ENCODE data around the gene GPM6B.
"Not testable (repeated sequence)": the region's sequence is repeated elsewhere in the genome, so short reads cannot be mapped to it uniquely, and the experiment has no call there.

GPM6B gene

DNA sequence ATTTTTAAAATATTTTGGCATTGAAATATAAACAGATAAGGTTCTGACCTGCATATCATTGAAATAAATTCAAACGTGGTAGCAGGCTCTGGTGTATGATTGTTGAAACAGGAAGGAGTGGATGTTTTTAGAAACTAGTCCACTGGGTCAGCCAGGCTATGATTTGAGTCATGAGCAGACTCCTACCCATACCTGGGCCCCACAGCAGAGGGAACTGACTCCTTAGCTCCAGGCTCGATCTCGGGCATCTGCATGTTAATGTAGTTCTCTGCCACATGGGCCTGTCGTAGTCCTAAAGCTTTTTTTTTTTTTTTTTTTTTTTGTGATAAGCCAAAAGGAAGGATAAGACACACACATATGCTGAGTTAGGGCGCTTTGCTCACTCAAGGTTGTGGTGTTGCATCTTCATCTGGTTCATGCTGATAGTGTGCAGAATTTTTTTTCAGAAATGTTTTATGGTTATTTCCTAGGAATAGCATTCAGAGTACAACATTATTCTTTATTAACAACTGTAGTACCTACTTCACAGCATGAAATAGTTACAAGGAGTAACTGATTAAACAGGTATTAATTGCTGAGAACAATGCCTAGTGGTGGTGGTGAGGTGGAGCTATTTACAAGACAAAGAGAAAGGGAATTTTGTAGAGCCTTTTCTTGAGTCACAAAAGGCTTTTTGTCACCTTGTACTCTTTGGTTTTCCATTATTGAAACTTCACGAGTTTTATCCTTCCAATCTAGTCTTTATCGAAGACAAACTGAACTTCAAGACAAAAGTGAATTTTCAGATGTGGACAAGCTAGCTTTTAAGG is 55.1 kb downstream of the GPM6B start:
- DNase-seq: no peak

DNA sequence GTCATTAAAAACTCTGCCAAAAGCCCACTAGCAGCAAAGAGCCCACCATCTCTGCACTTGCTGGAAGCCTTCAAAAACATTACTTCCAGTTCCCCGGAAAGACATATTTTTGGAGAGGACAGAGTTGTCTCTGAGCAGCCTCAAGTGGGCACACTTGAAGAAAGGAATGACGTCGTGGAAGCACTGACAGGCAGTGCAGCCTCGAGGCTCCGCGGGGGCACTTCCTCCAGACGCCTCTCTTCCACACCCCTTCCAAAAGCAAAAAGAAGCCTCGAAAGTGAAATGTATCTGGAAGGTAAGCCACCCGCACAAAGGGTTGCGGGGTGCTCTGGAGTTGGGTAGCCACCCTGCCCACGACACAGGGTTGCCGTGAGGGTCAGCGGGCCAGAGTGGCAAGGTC is 56.5 kb downstream of the GPM6B start:
- DNase-seq: no peak

DNA sequence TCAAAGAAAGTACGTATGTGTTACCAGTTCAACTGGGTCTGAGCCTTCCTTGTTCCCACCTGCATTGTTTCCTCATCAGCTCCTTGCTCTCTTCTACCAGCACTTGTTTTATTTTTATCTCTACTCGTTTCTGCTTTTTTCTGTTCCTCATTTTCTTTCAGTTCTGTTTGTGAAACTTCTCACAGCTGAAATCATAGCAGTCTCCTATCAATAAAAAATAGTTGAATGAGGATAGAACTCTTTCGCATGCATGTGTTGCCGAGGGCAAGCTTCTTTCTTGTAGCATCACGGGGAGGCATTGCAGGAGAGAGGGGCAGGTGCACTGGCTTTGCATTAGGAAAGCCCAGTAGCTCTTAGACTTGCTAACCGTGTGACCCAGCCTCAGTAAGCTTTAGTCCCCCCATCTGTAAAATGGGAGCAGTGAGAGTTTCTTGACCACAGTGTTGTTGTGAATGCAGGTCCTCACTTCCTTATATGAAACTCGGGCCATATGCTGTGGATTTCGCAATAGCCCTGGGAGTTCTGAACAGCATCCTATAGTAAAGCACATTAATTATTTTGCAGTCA is 57.7 kb downstream of the GPM6B start:
- no peak for DNase-seq

DNA sequence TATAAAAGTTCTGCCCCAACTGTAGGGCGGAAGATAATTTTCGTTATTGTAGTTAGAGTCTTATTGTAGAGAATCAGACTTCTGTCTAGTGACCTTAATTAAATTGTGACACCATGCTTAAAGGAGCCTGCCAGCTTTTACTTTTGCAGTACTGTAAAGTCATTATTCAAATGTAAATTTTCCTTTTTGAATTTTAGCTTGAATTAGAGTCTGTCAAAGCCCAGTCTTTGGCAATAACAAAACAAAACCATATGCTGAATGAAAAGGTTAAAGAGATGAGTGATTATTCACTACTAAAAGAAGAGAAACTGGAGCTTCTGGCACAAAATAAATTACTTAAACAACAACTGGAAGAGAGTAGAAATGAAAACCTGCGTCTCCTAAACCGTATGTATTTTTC is 60.5 kb downstream of the GPM6B start:
- DNase-seq: no peak

DNA sequence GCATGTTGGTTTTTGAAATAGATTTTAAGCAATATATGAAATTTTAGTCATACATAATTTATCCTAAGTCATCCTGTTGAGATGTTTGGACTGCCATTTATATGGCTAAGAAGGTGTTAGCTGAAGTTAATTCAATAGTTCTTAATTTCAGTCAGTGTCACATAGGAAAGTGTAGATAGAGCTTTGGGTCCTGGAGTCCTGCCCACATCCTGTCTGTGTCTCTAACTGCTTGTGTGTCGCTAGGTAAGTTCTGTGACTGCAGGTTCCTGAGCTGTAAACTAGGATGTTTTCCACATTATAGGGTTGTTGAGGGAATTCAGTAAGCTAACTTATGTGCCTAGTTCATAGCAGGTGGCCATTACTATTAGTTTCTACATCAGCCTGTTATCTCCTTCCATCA is 61.6 kb downstream of the GPM6B start:
- DNase-seq: no peak

DNA sequence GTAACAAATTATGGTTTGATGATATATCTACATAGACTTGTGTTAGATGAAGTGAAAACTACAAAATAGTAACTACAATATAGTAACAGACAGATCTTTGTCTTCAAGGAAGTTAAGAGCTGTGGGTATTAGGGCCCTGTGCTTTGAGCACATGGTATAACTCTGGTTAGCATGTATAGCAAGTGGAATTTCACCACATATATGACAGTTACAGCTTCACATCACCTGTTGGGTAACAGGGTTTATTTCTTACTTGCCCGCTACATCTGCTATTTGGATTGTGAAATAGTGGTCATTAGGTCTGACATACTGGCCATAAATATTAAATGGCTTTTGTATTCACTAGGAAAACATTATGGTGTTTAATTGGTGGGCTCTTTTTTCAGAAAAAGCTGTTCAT is 62.1 kb downstream of the GPM6B start:
- DNase-seq: no peak

DNA sequence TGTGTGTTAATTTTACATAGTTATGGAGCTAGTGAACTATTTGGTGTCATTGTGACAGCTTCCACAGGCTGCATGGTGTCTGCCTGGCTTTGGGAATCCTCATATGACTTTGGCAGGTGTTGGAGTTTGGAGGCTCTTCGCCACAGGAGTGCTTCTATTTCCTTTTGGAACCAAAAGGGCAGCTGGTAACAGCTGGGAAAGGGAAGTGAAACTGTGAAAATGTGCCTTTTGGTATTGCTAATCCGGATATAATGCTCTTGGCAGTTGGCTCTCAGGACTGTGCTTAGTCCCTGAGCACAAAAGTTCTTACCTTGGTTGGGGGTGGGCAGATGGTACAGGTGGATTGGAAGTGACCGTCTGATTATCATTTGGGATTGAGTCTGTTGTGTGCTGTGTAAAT is 64.2 kb downstream of the GPM6B start:
- no peak for DNase-seq

DNA sequence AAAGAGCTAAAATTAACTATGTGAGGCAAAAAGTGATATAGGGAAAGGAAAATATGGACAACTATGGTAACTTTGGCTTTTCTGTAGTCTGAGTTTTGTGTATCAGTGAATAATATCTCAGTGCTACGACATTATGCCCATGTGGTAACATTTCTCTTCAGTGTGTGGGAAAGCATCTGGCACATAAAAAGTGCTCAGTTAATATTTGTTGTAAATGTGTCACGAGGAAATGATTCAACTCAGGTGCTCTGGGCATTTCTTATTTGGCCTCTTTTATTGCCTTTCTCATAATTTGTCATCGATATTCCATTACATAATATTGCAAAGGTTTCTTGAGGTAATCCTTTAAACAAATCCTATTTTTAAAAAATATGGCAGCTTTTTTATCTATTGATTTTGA is 64.8 kb downstream of the GPM6B start:
- no peak for DNase-seq

DNA sequence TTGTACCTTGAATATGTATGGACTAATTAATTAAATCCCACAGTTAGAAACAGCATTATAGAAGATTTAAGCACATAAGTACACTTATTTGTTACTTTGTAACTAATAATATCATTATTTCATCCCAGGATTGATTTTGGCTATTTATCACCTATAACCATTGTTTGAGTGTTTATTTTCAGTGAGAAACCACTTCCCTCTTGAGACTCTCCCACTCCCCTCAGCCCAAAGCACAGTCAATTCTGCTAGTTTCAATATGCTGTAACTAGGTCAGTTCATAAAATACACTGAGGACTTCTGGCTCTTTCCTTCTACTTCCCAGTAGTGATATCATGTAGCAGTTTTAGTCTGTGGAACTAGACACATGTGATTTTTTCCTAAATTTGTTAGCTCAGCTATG is 66.1 kb downstream of the GPM6B start:
- no peak for DNase-seq

DNA sequence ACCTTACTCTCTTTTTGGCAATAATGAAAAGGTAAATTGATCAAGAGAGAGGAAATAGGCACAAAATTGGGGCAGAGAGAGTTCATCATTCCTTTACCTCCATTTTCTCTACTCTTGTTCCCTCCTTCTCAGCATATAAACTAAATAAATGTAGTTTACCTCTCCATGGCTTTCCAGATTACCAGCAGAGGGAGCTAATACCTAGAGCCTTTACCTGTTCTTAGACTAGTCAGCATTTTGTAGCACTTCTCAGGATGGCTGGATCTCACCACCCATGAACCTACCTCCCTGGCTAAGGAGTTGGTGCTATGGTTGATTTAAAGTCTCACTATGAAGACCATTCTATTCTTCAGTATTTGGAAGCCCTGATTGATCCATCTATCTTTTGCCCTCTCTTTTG is 66.7 kb downstream of the GPM6B start:
- DNase-seq: no peak

DNA sequence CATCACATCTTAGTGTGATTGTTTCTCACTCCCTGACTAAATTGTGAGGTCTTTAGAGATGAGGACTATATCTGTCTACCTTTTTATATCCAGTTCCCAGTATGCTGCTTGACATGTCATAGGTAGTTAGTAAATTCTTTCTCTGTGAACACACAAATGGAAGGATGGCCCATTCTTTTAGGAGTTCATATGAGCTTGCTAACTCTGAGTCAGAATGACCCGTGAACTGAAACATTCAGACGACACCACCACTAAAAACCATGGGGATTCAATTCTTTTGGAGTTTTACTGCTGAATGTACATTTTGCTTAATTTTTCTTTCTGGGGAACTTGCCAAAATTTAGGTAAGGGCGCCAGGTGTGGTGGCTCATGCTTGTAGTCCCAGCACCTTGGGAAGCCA is 68.4 kb downstream of the GPM6B start:
- DNase-seq: no peak

DNA sequence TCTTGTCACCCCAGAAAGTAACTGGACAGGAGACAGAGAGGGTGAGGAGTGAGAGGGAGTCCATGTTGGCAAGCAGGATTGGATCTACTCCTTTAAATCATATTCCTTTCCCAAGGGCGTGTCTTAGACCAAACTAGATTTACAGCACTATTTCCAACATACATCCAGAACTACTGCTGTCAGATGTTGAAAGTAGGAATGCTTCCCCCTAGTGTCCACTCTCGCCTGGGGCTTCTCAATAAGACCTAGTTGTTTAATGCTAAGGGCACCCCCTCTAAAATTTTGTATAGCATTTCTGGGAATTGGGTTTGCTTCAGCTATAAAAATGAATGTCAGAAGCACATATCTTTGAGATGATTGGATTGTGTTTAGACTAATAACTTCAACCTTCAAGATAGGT is 69.1 kb downstream of the GPM6B start:
- peak in 2 of 4 experiments; percentile 0 to 19 for DNase-seq

DNA sequence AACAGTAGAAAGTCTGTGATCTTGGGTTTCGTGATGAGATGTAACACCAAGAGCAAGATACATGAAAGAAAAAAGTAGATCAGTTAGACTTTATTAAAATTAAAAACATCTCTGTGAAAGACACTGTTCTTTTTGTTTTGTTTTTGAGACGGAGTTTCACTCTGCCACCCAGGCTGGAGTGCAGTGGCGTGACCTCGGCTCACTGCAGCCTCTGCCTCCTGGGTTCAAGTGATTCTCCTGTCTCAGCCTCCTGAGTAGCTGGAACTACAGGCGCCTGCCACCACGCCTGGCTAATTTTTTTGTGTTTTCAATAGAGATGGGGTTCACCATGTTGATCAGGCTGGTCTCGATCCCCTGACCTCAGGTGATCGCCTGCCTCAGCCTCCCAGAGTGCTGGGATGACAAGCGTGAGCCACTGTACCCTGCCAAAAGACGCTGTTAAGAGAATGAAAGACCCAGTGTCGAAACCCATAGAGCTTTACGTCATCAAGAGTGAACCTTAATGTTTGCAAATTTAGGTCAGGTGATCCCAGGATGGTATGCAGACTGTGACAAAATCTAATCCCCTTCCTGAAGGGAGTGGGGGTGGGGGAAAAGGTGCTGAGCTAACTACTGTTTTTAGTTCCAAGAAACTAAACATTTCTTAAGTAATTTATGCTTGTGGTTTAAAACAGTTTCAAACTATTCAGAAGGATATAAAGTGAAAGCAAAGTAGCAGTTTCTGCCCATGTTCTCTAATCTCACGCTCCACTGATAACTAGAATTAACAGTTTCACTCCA is 74.3 kb downstream of the GPM6B start:
- DNase-seq: peak; percentile 1 to 3 (median 3)

DNA sequence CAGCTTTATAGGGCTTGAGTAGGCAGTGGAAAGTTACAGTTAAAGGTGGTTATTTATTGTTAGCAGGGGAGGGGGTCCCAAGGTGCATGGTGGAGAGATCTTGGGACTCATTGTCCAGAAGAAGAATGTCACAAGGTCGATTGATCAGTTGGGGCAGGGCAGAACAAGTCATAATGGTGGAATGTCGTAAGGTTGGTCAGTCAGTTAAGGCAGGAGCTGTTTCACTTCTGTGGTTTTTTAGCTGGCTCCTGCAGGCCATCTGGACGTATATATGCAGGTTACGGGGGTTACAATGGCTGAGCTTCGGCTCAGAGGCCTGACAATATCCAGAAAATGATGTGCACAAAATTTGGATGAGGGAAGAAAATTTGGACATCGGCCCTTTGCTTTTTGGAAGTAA is 75.2 kb downstream of the GPM6B start:
- no peak for DNase-seq

DNA sequence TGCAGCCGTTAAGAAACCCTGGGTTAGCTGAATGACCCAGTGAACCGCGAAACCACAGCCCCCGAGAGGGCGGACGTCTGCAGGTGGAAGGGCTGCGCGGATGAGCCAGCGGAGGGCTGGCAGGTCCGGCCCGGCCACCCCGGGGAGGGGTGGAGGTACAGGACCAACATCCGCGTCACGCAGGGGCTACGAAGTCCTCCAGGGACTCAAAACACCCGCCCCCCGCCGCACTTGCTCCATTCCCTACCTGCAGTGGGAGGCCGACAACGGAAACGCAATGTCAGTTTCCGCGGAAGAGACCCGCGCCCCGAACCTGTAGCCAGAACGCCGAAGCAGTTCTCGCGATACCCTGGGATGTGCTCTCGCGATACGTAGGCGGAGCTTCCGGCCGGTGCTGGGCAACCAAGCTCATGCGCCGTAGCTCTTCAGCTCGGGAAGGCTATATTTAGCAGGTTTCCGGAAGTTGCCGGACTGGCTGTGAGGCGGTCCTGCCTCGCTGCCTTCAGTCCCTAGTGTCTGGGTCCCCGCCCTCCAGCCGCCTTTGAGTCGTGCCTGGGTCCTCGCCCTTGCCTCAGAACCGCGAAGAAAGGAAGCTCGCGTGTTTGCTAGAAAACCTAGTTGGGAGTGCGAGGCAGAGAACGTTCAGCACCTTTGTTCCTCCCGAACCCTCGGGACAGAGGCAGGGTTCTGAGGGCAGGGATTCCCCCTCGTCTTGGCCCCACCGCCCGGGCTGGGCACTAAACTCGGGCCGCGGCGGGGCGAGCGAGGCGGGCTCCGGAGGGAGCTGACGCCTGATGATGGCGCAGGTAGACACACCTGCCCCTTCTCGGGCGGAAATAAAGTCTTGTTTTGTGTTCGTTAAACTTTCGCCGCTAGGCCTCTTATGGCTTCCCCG is 82.4 kb downstream of the GPM6B start, which contains the start of the genes OFD1 and TRAPPC2:
Gene OFD1, plus strand, starts transcription at position 471 of the 895 bp plus-strand sequence. Its CDS starts 324 bp downstream, at position 795.
Gene TRAPPC2, minus strand, starts transcription at position 343 of the 895 bp plus-strand sequence. CDS start 14,657 bp downstream, outside the sequence.
- peak; percentile 59 to 76 (median 70) for DNase-seq

DNA sequence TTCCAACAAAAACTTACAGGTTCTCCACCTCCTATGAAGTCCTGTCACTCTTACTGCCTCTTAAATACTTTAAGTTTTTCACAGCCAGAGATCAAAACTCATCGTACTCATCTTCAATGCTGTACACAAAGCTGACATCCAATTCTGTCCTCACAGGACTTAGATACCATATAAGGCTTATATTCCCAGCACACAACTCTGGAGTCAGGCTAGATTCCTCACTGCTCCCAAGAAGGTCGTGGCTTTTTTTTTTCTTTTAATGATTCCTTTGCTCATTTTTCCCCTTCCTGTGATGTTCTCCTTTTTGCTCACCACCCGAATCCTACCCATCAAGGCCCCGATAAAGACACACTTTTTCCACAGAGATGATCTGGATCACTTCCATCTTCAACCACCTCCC is 83.4 kb downstream of the GPM6B start:
- no peak for DNase-seq

DNA sequence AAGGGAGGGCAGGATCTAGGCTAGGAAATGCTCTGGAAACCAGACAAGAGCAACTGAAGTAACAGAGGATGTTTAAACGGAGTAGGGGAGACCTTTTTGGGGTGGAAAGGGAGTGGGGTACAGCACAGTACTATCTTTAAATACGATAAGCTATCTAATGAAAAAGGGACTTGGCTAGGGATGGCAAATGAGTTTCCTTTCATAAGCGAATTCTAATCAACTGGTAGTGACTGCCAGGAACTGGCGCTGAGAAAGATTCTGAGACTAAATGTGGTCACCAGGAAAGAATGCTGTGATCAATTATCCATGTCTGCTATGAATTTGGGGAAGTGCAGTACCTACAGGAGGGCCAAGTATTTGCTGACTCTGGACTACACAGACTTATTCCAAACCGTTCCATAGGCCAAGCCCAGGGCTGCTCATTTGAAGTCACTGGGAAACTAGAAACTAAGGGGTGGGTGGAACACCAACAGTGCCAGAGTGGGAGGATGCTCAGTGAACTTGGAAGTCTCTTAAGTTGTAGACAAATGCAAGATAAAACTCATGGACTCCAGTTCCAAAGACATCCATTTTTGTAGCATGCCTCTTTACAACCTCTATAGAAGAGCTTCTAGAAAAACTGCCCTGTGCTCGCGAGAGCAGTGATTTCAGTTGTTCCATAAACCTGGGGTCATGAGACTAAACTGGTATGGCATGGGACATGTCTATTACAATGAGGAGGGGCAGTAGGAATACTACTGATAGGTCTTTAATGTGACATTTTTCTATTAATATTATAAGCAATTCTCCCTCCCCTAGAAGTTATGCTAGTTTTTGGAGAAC is 84.4 kb downstream of the GPM6B start:
- no peak for DNase-seq

DNA sequence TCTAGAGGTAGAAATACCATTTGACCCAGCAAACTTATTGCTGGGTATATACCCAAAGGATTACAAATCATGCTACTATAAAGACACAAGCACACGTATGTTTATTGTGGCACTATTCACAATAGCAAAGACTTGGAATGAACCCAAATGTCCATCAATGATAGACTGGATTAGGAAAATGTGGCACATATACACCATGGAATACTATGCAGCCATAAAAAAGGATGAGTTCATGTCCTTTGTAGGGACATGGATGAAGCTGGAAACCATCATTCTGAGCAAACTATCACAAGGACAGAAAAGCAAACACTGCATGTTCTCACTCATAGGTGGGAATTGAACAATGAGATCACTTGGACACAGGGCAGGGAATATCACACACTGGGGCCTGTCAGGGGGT is 86.4 kb downstream of the GPM6B start:
- DNase-seq: not testable (repeated sequence)

DNA sequence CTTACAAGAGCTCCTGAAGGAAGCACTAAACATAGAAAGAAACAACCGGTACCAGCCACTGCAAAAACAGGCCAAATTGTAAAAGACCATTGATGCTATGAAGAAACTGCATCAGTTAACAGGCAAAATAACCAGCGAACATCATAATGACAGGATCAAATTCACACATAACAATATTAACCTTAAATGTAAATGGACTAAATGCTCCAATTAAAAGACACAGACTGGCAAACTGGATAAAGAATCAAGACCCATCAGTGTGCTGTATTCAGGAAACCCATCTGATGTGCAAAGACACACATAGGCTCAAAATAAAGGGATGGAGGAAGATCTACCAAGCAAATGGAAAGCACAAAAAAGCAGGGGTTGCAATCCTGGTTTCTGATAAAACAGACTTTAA is 90.3 kb downstream of the GPM6B start:
- not testable (repeated sequence) for DNase-seq

DNA sequence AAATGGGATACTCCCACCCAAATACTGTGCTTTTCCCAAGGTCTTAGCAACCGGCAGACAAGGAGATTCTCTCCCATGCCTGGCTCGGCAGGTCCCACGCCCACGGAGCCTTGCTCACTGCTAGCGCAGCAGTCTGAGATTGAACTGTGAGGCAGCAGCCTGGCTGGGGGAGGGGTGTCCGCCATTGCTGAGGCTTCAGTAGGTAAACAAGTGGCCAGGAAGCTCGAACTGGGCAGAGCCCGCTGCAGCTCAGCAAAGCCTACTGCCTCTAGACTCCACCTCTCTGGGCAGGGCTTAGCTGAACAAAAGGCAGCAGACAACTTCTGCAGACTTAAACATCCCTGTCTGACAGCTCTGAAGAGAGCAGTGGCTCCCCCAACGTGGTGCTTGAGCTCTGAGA is 92.0 kb downstream of the GPM6B start:
- peak in 2 of 4 experiments; percentile 27 to 33 for DNase-seq

DNA sequence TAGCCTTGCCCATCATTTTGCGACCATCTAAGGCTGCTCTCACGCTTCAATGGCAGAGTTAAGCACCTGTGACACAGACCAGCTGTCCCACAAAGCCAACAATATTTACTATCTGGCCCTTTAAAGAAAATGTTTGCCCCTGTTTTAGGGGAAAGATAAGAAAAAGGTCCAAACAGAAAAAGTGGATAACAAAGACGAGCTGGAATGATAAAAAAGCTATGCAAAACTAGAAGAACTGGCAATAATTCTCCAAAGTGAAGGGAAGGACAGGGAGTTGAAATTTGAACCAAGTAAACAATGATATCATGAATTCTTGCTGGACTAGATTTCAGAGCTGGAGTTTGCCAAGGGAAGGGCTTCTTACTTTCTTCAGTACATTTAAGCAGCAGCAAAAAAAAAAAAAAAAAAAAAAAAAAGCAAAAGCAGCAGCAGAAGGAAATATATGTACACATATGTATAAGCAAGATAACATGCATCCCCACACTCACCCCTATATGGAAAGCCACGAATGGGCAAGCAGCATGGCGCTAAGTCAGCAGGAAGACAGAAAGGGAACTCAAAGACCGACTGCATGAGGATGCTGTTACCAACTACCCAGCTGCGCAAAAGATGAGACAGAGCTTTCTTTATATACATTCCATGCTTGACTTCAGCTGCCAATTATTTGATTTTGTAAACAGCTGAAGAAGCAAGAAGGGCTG is 94.9 kb downstream of the GPM6B start:
- DNase-seq: no peak
